NCI-H345 treated with DMSO at 0.1 percent for 48 hours (cell line): ENCODE data around the gene IGFBP2.

Source experiments
- DNase-seq: peaks from one replicate; lab custom pipeline; 2025; ENCODE audit not compliant: unreplicated experiment; lab: John Stamatoyannopoulos, UW

The IGFBP2 gene

GRCh38 chr2:216680951-216681629, 47.9 kb downstream of the IGFBP2 start:
- DNase-seq: no peak

DNA sequence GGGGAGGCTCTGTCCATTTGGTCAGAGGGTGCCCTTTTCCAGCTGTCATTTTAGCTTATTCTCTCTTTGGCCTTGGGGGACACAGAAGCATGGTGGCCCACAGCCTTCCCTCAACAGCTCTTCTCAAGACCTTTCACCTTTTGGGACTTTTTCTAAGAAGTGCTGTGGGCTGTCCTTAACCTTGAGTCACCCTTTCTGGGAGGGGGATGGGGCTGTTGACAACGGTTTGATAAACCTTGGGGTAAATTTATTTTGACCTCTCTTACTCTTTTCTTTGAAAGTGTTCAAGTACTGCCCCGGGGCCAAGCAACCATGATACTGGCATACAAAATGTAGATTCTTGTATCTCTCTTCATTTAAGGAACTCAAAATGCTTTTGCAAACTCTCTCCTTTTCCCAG, 48.5 kb downstream of the IGFBP2 start:
- DNase-seq: no peak

- DNase-seq: no peak
Measured at GRCh38 chr2:216683846-216684245, 50.6 kb downstream of the IGFBP2 start.

DNA sequence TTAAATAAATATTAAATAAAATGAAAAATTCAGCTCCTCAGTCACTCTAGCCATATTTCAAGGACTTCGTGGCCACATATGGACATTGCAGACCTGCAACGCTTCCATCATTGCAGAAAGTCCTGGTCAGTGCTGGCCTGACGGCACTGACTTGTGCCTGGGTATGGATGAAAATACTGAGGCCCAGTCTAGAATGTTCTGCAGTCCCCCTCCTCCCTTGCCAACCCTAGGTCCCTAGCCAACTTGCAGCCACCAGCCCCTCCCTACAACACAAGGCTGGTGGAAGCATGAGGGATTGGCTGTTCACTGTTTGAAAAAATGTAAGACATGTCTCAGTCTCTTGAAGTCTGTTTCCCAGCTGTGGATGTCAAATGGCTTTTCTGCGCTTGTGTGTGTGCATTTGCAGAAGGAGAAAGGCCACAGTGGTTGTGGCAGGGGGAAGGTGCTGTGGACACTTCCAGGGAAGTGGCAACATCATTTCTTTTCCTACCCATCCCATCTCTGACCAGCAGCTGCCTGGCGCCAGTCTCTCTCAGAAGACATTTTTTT, 52.2 kb downstream of the IGFBP2 start:
- no peak for DNase-seq

DNA sequence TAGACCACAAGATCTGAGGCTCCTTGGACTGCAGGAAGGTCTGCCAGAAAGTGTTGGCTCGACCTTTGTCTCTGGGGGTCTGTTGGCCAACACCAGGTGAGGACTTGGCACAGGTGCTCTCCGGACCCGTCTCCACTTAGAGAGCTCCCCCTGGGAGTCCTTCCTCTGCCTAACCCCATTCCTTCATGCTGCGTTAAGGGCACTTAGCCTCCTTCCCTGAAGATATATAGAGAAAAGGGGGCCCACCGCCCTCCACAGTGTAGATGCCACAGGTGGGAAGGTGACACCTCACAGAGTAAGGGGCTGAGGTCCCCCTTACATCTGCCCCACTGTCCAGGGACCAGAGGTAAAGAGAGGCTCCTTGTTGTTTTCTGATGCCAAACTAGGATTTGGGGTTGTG, 53.9 kb downstream of the IGFBP2 start:
- DNase-seq: no peak

DNA sequence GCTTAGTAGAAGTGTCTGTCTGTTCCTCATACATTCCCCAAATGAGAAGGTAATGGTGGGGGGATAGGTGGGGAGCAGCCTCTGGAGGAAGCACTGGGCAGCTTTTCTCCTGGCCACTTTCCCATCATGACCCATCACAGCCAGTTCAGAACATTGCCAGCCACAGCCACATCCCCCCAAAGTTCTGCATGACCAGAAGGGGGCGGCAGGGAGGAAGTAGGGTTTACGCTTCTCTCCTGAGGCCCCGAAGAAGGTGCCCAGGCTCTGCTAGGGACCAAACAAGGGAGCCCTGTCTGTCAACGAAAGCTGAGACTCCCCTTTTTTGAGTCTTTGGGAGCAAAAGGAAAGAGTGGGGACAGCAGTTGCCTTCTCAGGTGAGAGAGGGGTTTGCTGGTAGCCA, 54.4 kb downstream of the IGFBP2 start:
- DNase-seq: no peak

GRCh38 chr2:216688731-216689340, 55.6 kb downstream of the IGFBP2 start:
- DNase-seq: no peak

DNA sequence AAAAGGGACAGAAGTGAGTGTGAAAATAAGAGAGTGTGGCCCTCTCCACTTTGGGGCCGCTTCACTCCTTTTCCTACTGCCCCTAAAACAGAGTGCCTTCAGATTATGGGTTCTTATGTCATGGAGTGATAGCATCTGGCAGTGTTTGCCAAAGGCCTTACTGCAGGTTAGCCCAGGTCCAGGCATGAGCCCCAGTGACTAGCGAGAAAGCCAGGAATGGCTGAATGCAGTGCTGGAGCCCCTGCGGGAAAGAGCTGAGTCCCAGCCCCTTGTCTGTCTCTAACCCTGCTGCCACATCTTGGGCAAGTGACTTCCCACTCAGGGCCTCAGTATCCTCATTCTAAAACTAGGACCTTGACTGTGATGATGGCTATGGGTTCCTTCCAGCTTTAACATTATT, 56.2 kb downstream of the IGFBP2 start:
- DNase-seq: no peak

GRCh38 chr2:216690456-216690852, 57.2 kb downstream of the IGFBP2 start:
- DNase-seq: no peak

GRCh38 chr2:216690853-216691741, 57.9 kb downstream of the IGFBP2 start:
- DNase-seq: peak; percentile 67

GRCh38 chr2:216692636-216693413, 59.6 kb downstream of the IGFBP2 start:
- peak; percentile 88 for DNase-seq

DNA sequence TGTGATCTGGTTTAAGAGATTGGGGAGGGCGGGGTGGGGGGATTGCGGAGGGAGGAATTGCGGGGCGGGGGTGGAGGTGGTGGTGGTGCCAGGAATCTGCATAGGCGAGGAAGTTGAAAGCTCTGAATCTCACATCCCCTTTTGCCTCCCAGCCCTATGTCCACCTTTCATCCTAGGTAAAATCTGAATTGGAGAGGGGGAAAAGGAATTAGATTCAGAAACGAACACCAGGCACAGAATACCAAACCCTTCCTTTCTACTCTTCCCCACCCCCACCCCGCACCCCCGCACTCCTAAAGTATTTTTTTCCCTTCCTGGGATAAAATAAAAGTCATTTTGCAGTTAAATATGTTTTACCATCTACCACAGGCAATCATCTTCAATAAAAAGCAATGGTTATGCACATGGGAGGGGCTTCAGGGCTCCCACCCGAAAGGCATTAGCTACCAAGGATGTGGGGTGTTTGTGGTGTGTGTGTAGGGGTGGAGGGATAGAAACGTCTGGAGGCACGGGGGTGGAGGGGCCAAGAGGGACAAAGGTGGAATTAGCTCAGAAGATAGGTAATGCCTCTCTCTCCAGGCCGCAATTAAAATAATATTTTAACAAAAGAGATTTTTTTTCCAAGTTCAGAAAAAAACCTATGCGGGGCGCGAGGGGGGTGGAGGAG, 60.3 kb downstream of the IGFBP2 start:
- no peak for DNase-seq

DNA sequence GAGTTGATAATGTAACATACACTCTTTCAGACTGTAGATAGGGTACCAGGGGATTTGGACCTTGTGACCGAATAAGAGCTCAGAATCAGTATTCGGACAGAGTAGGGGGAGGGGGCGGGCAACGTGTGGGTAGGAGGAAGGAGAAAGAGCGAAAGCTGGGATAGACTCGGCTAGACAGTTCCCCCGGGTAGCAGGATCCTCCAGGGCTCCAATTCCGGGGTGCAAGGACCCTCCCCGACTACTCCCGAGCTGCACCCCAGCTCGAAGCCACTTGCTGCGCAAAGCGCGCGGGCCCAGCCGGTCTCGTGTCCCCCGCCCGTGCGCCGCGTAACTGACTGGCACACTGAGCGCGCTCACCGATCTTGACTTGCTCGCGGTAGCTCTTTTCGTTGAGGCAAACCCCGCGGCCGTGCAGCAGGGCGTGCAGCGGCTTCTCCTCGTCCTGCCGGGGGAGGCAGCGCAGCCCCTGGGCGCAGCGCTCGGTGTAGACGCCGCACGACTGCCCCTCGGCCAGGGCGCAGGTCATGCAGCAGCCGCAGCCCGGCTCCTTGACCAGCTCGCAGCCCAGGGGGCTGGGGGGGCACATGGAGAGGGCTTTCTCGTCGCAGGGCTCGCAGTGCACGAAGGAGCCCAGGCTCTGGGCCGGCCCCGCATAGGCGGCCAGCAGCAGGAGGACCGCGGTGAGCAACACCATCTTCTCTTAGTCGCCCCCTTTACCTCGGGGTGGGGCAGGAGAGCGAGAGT, 61.0 kb downstream of the IGFBP2 start:
- DNase-seq: peak; percentile 14

- DNase-seq: no peak
Measured at GRCh38 chr2:216694826-216695217, 61.6 kb downstream of the IGFBP2 start.

GRCh38 chr2:216695401-216695821, 62.2 kb downstream of the IGFBP2 start, which contains the start of gene IGFBP5:
Gene IGFBP5, minus strand, starts transcription at chr2:216695549. Its CDS starts 774 bp downstream, at chr2:216694775.
- peak; percentile 92 for DNase-seq

DNA sequence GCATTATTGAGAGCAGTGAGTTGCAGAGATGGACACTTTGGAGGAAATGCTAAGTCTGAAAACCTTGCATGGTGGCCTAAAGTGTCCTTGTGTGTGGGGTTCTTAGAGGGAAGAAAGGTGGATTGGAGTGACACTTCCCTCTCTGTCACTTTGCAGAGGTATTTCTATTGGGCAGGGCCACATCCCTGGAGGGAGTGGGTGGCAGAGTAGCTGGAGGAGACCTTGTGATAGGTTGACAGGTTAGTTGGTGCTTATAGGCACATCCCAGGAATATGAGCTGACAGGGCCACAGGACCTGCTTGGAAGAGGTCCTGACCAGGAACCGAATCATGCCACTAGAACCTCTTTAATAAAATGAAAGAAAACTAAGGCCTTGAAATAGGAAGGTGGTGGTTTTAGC, 63.1 kb downstream of the IGFBP2 start:
- no peak for DNase-seq

- DNase-seq: peak; percentile 56
Measured at GRCh38 chr2:216696751-216697560, 63.7 kb downstream of the IGFBP2 start.

- no peak for DNase-seq
Measured at GRCh38 chr2:216698293-216698692, 65.1 kb downstream of the IGFBP2 start.

- peak; percentile 86 for DNase-seq
Measured at GRCh38 chr2:216698895-216699294, 65.7 kb downstream of the IGFBP2 start.
